BE2C (cell line): ENCODE measurements around the gene SLC4A8.
A peak's percentile ranks its signal among the peaks of the same experiment; 100 is the strongest.

Experiments used
- DNase-seq: peaks from one replicate; pipeline ENCODE4 v3.0.0-alpha.2; 2020
- H3K27me3 ChIP-seq: fragments of 250-450 bp; sonication (Bioruptor Pico); 2 replicates; pipeline ENCODE4 v1.5.1; 2020; ENCODE audit warnings: mild to moderate bottlenecking
- H3K36me3 ChIP-seq: fragments of 250-450 bp; sonication (Bioruptor Pico); 2 replicates; pipeline ENCODE4 v1.5.1; 2020; ENCODE audit warnings: mild to moderate bottlenecking
- H3K4me1 ChIP-seq: fragments of 250-450 bp; sonication (Bioruptor Pico); 2 replicates; pipeline ENCODE4 v1.5.1; 2020
- H3K4me3 ChIP-seq: 2 replicates; pipeline ENCODE4 v1.5.1; 2011; ENCODE audit warnings: low read depth, low read length
- H3K9me3 ChIP-seq: fragments of 250-450 bp; sonication (Bioruptor Pico); 2 replicates; pipeline ENCODE4 v1.5.1; 2020
- CTCF ChIP-seq: IDR thresholded peaks from 2 replicates; pipeline ENCODE4 v1.5.1; 2012; ENCODE audit warnings: mild to moderate bottlenecking, low read depth, low read length

SLC4A8 gene

GRCh38 chr12:51389302-51389999 is 35.2 kb upstream of the SLC4A8 start:
- Histone ChIP-seq H3K4me3 (no peak overlapping the region), H3K36me3 (no peaks in the 10 kb centered on the region), H3K9me3 (no peaks in the 10 kb centered on the region), H3K27me3 (no peaks in the 10 kb centered on the region), H3K4me1 (peaks cover 33% of the 10 kb centered on the region)
- no peak for DNase-seq
- no peak for TF ChIP-seq CTCF

- Histone ChIP-seq H3K36me3 (no peaks in the 10 kb centered on the region), H3K4me3 (peak overlapping the region; percentile 73), H3K27me3 (no peaks in the 10 kb centered on the region), H3K9me3 (no peaks in the 10 kb centered on the region), H3K4me1 (peaks cover 35% of the 10 kb centered on the region)
- no peak for DNase-seq
- TF ChIP-seq CTCF: no peak
Measured at GRCh38 chr12:51390457-51390856, 34.2 kb upstream of the SLC4A8 start.

- no peaks in the 10 kb centered on the region for H3K27me3 ChIP-seq
- H3K4me1 ChIP-seq: peaks cover 39% of the 10 kb centered on the region
- no peaks in the 10 kb centered on the region for H3K9me3 ChIP-seq
- peak; percentile 54 for DNase-seq
- H3K36me3 ChIP-seq: no peaks in the 10 kb centered on the region
- peak overlapping the region; percentile 73 for H3K4me3 ChIP-seq
- TF ChIP-seq CTCF: peak; percentile 5; the same call in 1 of the 2 replicates
Measured at GRCh38 chr12:51390891-51391282, 33.7 kb upstream of the SLC4A8 start.

- Histone ChIP-seq H3K4me1 (peaks cover 43% of the 10 kb centered on the region), H3K27me3 (no peaks in the 10 kb centered on the region), H3K36me3 (no peaks in the 10 kb centered on the region), H3K4me3 (peak within 1 kb of the TSS; percentile 73), H3K9me3 (no peaks in the 10 kb centered on the region; the same call in 1 of the 2 replicates)
- TF ChIP-seq CTCF: no peak
- peak; percentile 51 for DNase-seq
Measured at GRCh38 chr12:51391283-51392123, 33.1 kb upstream of the SLC4A8 start, which contains the start of gene GALNT6. TSS of gene GALNT6 (minus strand) at chr12:51391406. CDS start at chr12:51379781, 11,625 bp downstream.

GRCh38 chr12:51392556-51393237 is 31.9 kb upstream of the SLC4A8 start:
- TF ChIP-seq CTCF: no peak
- no peak for DNase-seq
- H3K27me3 ChIP-seq: no peaks in the 10 kb centered on the region
- peak overlapping the region; percentile 73 for H3K4me3 ChIP-seq
- no peaks in the 10 kb centered on the region; the same call in 1 of the 2 replicates for H3K9me3 ChIP-seq
- H3K36me3 ChIP-seq: no peaks in the 10 kb centered on the region
- H3K4me1 ChIP-seq: peaks cover 40% of the 10 kb centered on the region
